Suprapubic skin (tissue), 4 donors: Measurements from ENCODE around the gene CDADC1.

Experiments used
- CTCF ChIP-seq, 2 donors: fragments of 200-600 bp in 1 of 2; fragments of 450-650 bp in 1 of 2; sonication (generic) in 1 of 2; IDR thresholded peaks; one replicate each; pipeline ENCODE4 v1.5.1; 2016 to 2019; ENCODE audit warnings: antibody characterized with exemption in 2 of 2, mild to moderate bottlenecking in 1 of 2, moderate library complexity in 1 of 2
- EP300 ChIP-seq: sonication (generic); formaldehyde crosslinking; IDR thresholded peaks from one replicate; pipeline ENCODE4 v1.6.1; 2017; ENCODE audit warnings: antibody characterized with exemption
- POLR2A ChIP-seq, 2 donors: fragments of 450-650 bp; IDR thresholded peaks; one replicate each; pipeline ENCODE4 v1.6.1; 2017; ENCODE audit warnings: antibody characterized with exemption in 2 of 2, mild to moderate bottlenecking in 2 of 2, moderate library complexity in 2 of 2
- POLR2AphosphoS5 ChIP-seq, 3 donors: sonication (generic); formaldehyde crosslinking; IDR thresholded peaks; one replicate each; pipeline ENCODE4 v1.6.1; 2017; ENCODE audit warnings: antibody characterized with exemption in 3 of 3

GRCh38 chr13:49300276-49300675, 52.6 kb downstream of the CDADC1 start:
- TF ChIP-seq POLR2A (IDR thresholded peaks at IDR 0.05) (no peak), EP300 (no peak), CTCF (IDR thresholded peaks at IDR 0.05) (no peak), POLR2AphosphoS5 (IDR thresholded peaks at IDR 0.05) (no peak)
